Measurements from ENCODE around the gene CHST1. TPM values are rescaled to one million over a fixed set of nuclear protein-coding genes. Genes with fewer than 3 reads are reported as not detected.

Gene CHST1
- total and polyA plus RNA-seq, 10 of the 15 experiments (the other 5 are each of a cell fraction or from before 2014, with no cell fraction given), result not detected

GRCh38 chr11:45661439-45662055 is 3.9 kb downstream of the CHST1 start:
- ChIA-PET RAD21 (ENCODE audit: unreplicated experiment) (no interaction called here), POLR2A (interaction anchor here (0.5 kb wide), 1 partner anchor 79 kb away, joined by 7 read pairs; no protein-coding TSS in a partner anchor), SMC1A (ENCODE audit: uncharacterized antibody, unreplicated experiment) (no interaction called here), CTCF (interaction anchor here (0.7 kb wide), 1 partner anchor 238 kb away, joined by 3 read pairs; no protein-coding TSS in a partner anchor)
- no peak overlapping the region for H2AFZ ChIP-seq (ENCODE audit: control insufficient read depth, low read depth, low read length)
- FAIRE-seq (no peak), DNase-seq (ENCODE audit: low read depth, low spot score) (no peak), ATAC-seq (no peak)
- TF ChIP-seq RAD21 (IDR thresholded peaks at IDR 0.05; ENCODE audit: insufficient read depth, low read depth, low read length), result no peak
- no peak for TF ChIP-seq PAX8 (IDR thresholded peaks at IDR 0.05)
- TF ChIP-seq SUZ12 (IDR thresholded peaks at IDR 0.05; ENCODE audit: unreplicated experiment), result no peak
- no peak for TF ChIP-seq SMAD5 (IDR thresholded peaks at IDR 0.05; ENCODE audit: low read depth)
- no peak for TF ChIP-seq BRCA1 (IDR thresholded peaks at IDR 0.05; ENCODE audit: low read depth, low read length)
- no peak for TF ChIP-seq ZNF207 (IDR thresholded peaks at IDR 0.05; ENCODE audit: borderline replicate concordance)
- TF ChIP-seq HDAC6 (IDR thresholded peaks at IDR 0.05; ENCODE audit: unreplicated experiment), result no peak
- no peak for TF ChIP-seq KDM1A (IDR thresholded peaks at IDR 0.05; ENCODE audit: borderline replicate concordance)
- TF ChIP-seq FOXK2 (IDR thresholded peaks at IDR 0.05), result no peak
- TF ChIP-seq STAT1 (conservative IDR thresholded peaks at IDR 0.05), result no peak
- no peaks in the 10 kb centered on the region for H3K9me3 ChIP-seq (replicated peaks; ENCODE audit: control insufficient read depth, insufficient read depth, low read length)
- no peak overlapping the region for H3K9ac ChIP-seq (ENCODE audit: control insufficient read depth, insufficient read depth, low read length)
- BruUV-seq (replicated peaks), result no TSS peak
- in situ Hi-C loops (cut with MboI), result no loop called here
- no peak overlapping the region for H3K27ac ChIP-seq (ENCODE audit: control insufficient read depth, insufficient read depth)
- H3K27me3 ChIP-seq (replicated peaks in 1 of 2; ENCODE audit: control insufficient read depth in 2 of 2, insufficient read depth in 2 of 2, low read length in 1 of 2), result peaks cover 21 to 29% of the 10 kb centered on the region in 2 experiments
- no peaks in the 10 kb centered on the region for H3K36me3 ChIP-seq (ENCODE audit: control insufficient read depth in 2 of 2, insufficient read depth in 2 of 2, low read length in 1 of 2)
- intact Hi-C loops (cut with micrococcal nuclease; ENCODE audit: unreplicated experiment), result no loop called here
- no peak overlapping the region for H3K4me2 ChIP-seq (ENCODE audit: control insufficient read depth, insufficient read depth)
- no peaks in the 10 kb centered on the region for H3K79me2 ChIP-seq (ENCODE audit: control insufficient read depth, insufficient read depth, low read length)
- no peaks in the 10 kb centered on the region; the same call in 1 of the 2 replicates for H4K20me1 ChIP-seq (ENCODE audit: control insufficient read depth, insufficient read depth)
- H3K4me3 ChIP-seq, result no peak overlapping the region
- WGBS (ENCODE audit: insufficient coverage, insufficient replicate concordance, low lambda C conversion rate, missing lambda C conversion rate), result 6% methylated on average over 7 of the region's 7 CpGs
- H3K4me1 ChIP-seq (ENCODE audit: control insufficient read depth, insufficient read depth, low read length), result no peaks in the 10 kb centered on the region; the same call in 1 of the 2 replicates
